ENCODE results near the gene MCC.

DNA sequence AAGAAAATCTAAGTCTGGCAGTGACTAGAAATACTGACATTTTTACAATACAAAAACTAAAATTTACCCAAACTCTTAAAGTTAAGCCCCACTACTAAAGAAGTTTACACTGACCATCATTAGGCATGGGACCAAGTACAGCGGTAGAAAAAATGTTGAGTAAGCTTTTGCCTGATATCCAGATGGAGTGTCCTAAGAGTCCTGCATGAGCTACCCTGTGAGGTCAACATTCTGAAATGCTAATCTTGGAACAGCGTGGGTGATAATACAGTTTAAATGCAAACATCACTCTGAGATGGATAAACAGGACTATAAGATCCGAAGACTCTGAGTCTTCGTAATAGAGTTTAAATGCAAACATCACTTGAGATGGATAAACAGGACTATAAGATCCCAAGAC, 322.0 kb downstream of the MCC start:
- no peak for TF ChIP-seq ZNF423 (CRISPR knock-in tag; IDR thresholded peaks at IDR 0.05)
- TF ChIP-seq ZNF232 (CRISPR knock-in tag; IDR thresholded peaks at IDR 0.05) = no peak
- TF ChIP-seq ZNF219 (CRISPR knock-in tag; IDR thresholded peaks at IDR 0.05; ENCODE audit: borderline replicate concordance) = no peak
- no peak for TF ChIP-seq RELA (CRISPR knock-in tag; IDR thresholded peaks at IDR 0.05; ENCODE audit: borderline replicate concordance)
- no peak for TF ChIP-seq CTCF (IDR thresholded peaks at IDR 0.05)
- TF ChIP-seq ERG (CRISPR knock-in tag; IDR thresholded peaks at IDR 0.05) = no peak
- TF ChIP-seq, protein P1, sequence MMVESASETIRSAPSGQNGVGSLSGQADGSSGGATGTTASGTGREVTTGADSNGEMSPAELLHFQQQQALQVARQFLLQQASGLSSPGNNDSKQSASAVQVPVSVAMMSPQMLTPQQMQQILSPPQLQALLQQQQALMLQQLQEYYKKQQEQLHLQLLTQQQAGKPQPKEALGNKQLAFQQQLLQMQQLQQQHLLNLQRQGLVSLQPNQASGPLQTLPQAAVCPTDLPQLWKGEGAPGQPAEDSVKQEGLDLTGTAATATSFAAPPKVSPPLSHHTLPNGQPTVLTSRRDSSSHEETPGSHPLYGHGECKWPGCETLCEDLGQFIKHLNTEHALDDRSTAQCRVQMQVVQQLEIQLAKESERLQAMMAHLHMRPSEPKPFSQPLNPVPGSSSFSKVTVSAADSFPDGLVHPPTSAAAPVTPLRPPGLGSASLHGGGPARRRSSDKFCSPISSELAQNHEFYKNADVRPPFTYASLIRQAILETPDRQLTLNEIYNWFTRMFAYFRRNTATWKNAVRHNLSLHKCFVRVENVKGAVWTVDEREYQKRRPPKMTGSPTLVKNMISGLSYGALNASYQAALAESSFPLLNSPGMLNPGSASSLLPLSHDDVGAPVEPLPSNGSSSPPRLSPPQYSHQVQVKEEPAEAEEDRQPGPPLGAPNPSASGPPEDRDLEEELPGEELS (CRISPR knock-in tag; IDR thresholded peaks at IDR 0.05) = no peak
- TF ChIP-seq JUN (CRISPR knock-in tag; IDR thresholded peaks at IDR 0.05) = no peak
